ENCODE data around the gene MAPRE2. TPM values are rescaled to one million over a fixed set of nuclear protein-coding genes. Genes with fewer than 3 reads are reported as not detected.

The MAPRE2 gene
- total and polyA plus RNA-seq, 5 donors: 52.8 to 108 (median 89.8) TPM

DNA sequence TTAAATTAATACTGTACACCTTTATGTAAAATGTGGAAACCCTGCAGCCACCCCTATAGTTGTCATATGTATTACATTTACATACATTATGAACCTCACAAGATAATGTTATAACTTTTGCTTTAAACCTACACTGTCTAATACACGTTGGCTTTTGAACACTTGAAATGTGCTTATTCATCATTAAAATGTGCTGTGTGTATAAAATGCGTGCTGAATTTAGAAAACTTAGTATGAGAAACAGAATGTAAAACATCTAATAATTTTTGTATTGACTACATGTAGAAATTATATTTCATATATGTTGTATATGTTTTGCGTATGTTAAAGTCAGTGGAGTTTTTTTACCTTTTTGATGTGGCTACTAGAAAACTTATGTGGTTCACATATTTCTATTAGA lies 68.8 kb downstream of the MAPRE2 start:
- H3K27ac ChIP-seq (ENCODE audit: low read length): no peak overlapping the region
- H3K27me3 ChIP-seq (ENCODE audit: control insufficient read depth, insufficient read depth): no peaks in the 10 kb centered on the region
- no peaks in the 10 kb centered on the region for H3K4me1 ChIP-seq (ENCODE audit: control insufficient read depth, insufficient read depth, low read length)
- no peaks in the 10 kb centered on the region for H3K9me3 ChIP-seq (ENCODE audit: control insufficient read depth, low read length)
- no peak for ATAC-seq
- intact Hi-C loops (cut with DNase I): no loop called here
- no peak overlapping the region for H3K4me3 ChIP-seq (ENCODE audit: low read length)
- WGBS: 86% methylated on average over 3 of the region's 3 CpGs
- DNase-seq: no peak

DNA sequence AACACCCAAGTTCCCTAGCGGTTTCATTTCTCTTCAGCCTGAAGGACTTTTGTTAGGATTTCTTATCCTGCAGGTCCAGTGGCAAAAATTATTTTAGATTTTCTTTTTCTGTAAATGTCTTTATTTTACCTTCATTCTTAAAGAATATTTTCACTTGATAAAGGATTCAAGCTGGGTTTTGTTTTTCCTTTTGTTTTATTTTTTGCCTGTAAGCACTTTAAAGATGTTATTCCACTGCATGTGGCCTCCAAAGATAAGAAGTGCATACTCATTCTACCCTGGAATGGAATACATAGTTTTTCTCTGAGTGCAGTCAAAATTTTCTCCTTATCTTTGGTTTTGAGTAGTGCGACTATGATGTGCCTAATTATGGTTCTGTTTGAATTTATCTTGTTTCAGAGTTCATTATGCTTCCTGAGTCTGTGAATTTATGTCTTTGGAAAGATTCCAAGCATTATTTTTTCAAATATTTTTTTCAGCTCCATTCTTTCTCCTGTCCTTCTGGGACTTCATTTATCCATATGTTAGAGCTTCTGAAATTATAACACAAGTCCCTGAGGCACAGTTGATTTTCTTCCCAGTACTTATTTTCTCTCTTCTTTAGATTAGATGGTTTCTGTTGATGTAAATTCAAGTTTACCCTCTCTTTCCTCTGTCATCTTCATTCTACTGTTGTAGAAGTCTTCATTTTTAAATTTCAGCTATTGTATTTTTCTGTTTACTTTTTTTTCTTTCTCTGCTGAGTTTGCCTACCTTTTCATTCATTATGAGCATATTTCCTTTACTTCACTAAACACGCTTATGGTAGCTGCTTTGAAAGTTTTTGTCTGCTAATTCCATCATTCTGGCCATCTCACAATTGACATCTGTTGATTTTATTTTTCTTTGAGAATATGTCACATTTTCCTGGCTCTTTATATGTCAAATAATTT lies 69.6 kb downstream of the MAPRE2 start:
- intact Hi-C loops (cut with DNase I): no loop called here
- H3K27me3 ChIP-seq (ENCODE audit: control insufficient read depth, insufficient read depth): no peaks in the 10 kb centered on the region
- no peak overlapping the region for H3K4me3 ChIP-seq (ENCODE audit: low read length)
- ATAC-seq: peak in 1 of 2 donors; percentile 50
- H3K4me1 ChIP-seq (ENCODE audit: control insufficient read depth, insufficient read depth, low read length): no peaks in the 10 kb centered on the region
- no peaks in the 10 kb centered on the region for H3K9me3 ChIP-seq (ENCODE audit: control insufficient read depth, low read length)
- 64% methylated on average over 3 of the region's 3 CpGs for WGBS
- DNase-seq: no peak
- H3K27ac ChIP-seq (ENCODE audit: low read length): no peak overlapping the region

DNA sequence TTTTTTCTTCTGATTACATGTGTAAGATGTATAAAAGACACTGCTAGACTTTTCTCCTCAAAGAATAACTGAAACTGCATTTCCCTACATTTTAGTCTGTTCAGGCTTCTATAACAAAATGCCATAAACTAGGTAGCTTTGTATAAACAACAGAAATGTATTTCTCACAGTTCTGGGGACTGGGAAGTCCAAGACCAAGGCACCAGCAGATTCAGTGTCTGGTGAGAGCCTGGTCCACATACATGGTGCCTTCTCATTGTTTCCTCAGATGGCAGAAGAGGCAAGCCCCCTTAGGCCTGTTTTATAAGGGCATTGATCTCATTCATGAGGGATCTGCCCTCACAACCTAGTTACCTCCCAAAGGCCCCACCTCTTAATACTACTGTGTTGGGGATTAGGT lies 71.5 kb downstream of the MAPRE2 start:
- H3K9me3 ChIP-seq (ENCODE audit: control insufficient read depth, low read length): no peaks in the 10 kb centered on the region
- H3K27ac ChIP-seq (ENCODE audit: low read length): no peak overlapping the region
- H3K27me3 ChIP-seq (ENCODE audit: control insufficient read depth, insufficient read depth): no peaks in the 10 kb centered on the region
- ATAC-seq (no peak), DNase-seq (no peak)
- H3K4me3 ChIP-seq (ENCODE audit: low read length): no peak overlapping the region
- H3K4me1 ChIP-seq (ENCODE audit: control insufficient read depth, insufficient read depth, low read length): no peaks in the 10 kb centered on the region
- intact Hi-C loops (cut with DNase I): no loop called here

DNA sequence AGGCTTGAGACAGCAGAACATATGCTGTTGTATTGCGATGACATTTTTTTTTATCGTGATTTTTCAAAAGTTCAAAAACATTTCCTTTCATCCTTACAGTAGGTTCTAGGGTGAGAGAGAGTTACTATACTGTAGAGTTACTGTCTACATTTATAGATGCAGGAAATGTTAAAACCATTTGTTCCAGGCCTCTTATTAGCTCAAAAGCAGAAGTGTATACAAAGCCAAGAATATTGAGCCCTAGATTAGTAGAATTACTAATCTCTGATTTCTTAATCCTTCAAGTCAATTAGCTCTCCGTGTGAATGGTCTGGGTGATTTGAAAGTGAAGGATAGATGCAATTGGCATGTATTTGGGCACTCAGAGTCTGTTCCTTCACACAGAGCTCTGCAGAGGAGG lies 73.1 kb downstream of the MAPRE2 start:
- Histone ChIP-seq H3K27me3 (ENCODE audit: control insufficient read depth, insufficient read depth) (no peaks in the 10 kb centered on the region), H3K4me3 (ENCODE audit: low read length) (no peak overlapping the region), H3K9me3 (ENCODE audit: control insufficient read depth, low read length) (no peaks in the 10 kb centered on the region), H3K4me1 (ENCODE audit: control insufficient read depth, insufficient read depth, low read length) (peaks cover 5% of the 10 kb centered on the region), H3K27ac (ENCODE audit: low read length) (no peak overlapping the region)
- DNase-seq: no peak
- intact Hi-C loops (cut with DNase I): no loop called here
- 85% methylated on average over 3 of the region's 3 CpGs for WGBS
- no peak for ATAC-seq

DNA sequence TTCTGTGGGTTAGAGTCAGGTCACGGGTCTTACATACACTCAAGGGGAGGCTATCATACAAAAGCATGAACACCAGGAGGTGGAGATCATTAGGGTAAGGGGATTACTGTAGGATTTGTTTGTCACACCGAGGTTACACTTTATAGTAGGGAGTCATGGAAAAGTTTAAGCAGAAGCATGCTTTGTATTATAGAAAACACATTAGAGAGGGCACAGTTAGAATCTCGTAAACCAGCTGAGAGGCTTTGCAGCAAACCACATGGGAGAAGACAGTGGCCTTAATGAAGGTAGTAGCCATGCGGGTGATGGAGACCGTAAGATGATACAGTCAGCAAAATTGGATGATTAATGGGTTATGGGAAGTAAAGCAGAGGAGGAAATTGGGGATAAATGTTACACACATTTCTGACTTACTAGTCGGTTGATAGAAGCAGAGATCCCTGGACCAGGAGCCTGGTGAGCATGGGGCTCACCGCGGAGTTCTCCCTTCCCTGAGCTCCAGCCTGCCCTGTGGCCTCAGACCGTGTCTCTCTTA lies 75.6 kb downstream of the MAPRE2 start:
- H3K4me3 ChIP-seq (ENCODE audit: low read length): no peak overlapping the region
- intact Hi-C loops (cut with DNase I): no loop called here
- peaks cover 8% of the 10 kb centered on the region for H3K4me1 ChIP-seq (ENCODE audit: control insufficient read depth, insufficient read depth, low read length)
- no peak for ATAC-seq
- H3K27ac ChIP-seq (ENCODE audit: low read length): peak overlapping the region; percentile 55
- no peak for DNase-seq
- no peaks in the 10 kb centered on the region for H3K27me3 ChIP-seq (ENCODE audit: control insufficient read depth, insufficient read depth)
- no peaks in the 10 kb centered on the region for H3K9me3 ChIP-seq (ENCODE audit: control insufficient read depth, low read length)
- WGBS: 95% methylated on average over 9 of the region's 9 CpGs

DNA sequence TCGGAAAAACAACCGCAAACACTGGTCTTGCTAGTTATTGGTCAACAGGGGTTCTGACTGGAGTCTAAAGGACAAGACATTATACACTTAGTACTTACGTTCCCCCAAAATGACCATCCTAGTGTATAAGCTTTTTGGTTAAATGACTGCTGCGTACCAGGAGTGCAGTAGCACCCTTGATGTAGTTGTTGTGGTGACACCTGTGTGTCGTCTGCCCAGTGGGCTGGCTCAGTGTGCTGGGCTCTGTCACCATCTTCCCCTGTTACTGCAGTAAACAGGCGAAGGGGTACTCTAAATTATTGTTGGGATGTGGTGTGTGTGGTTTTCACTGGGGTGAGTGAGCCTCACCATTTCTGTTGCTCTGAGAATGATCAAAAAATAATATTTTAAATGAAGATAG lies 76.2 kb downstream of the MAPRE2 start:
- WGBS: 87% methylated on average over 6 of the region's 6 CpGs
- Histone ChIP-seq H3K4me1 (ENCODE audit: control insufficient read depth, insufficient read depth, low read length) (peaks cover 8% of the 10 kb centered on the region), H3K27me3 (ENCODE audit: control insufficient read depth, insufficient read depth) (no peaks in the 10 kb centered on the region), H3K9me3 (ENCODE audit: control insufficient read depth, low read length) (no peaks in the 10 kb centered on the region), H3K4me3 (ENCODE audit: low read length) (no peak overlapping the region), H3K27ac (ENCODE audit: low read length) (peak overlapping the region; percentile 55)
- no peak for ATAC-seq
- no peak for DNase-seq
- intact Hi-C loops (cut with DNase I): no loop called here

DNA sequence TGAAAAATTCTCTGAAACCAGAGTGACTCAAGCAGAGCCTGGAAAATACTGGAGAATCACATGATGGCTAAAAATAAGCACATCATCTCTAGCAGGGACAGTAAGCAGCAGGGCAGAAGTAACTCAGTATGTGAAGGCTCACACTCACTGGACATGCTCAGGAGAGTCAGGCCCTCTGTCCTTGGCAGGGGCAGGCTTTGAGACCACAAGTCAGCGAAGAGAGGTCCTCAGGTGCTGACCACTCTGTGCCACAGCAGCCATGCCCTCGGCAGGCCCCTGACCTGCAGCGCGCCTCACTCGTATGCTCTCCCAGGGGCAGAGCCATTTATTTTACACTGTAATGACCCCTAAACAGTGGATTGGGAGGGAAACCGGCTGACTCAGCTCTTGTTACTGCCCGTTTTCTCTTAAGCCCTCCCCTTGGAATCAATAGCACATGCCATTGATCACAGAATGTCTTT lies 76.8 kb downstream of the MAPRE2 start:
- Histone ChIP-seq H3K27me3 (ENCODE audit: control insufficient read depth, insufficient read depth) (no peaks in the 10 kb centered on the region), H3K4me1 (ENCODE audit: control insufficient read depth, insufficient read depth, low read length) (peaks cover 8% of the 10 kb centered on the region), H3K9me3 (ENCODE audit: control insufficient read depth, low read length) (no peaks in the 10 kb centered on the region), H3K27ac (ENCODE audit: low read length) (peak overlapping the region; percentile 61), H3K4me3 (ENCODE audit: low read length) (no peak overlapping the region)
- intact Hi-C loops (cut with DNase I): no loop called here
- DNase-seq: peak in 1 of 3 donors; percentile 53
- WGBS: 50% methylated on average over 7 of the region's 7 CpGs
- ATAC-seq: peak; percentile 83 to 84

DNA sequence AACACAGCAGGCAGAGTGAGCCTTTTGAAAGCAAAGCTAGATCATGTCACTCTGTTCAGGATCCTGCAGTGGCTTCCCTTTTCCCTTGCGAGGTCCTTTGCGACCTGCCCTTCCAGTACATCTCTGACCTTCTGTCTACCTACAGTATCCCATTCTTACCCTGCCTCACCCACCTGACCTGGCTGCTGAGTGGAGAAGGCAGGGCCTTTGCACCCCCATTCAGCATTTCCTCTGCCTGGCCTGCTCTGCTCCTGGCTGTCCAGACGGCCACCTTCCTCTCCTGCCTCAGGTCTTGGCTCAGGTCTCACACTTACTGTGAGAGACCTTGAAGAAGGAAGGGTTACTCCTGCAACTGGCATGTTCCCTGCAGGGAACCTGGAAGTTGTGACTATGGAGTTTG lies 77.4 kb downstream of the MAPRE2 start:
- peaks cover 8% of the 10 kb centered on the region for H3K4me1 ChIP-seq (ENCODE audit: control insufficient read depth, insufficient read depth, low read length)
- 58% methylated on average over 3 of the region's 3 CpGs for WGBS
- intact Hi-C loops (cut with DNase I): no loop called here

DNA sequence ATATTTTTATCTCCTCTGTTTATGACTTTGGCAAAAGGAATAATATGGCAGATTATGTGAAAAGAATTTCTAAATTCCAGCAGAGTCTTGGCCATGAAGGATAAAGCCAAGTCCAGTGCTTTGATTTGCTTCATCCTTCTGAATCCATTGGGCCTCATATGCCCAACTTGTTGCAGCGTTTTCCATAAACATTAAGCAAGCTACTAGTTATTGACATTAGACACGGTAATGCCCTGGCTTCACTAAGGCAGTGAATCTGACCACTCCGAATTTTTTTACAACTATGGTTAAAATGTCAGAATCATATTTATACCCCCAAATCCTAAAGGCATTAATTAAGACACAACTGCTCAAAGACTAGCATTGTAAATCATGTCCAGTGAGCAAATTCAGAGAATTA lies 79.8 kb downstream of the MAPRE2 start:
- ATAC-seq: no peak
- Histone ChIP-seq H3K27me3 (ENCODE audit: control insufficient read depth, insufficient read depth) (no peaks in the 10 kb centered on the region), H3K4me1 (ENCODE audit: control insufficient read depth, insufficient read depth, low read length) (peaks cover 13% of the 10 kb centered on the region), H3K27ac (ENCODE audit: low read length) (no peak overlapping the region), H3K4me3 (ENCODE audit: low read length) (no peak overlapping the region), H3K9me3 (ENCODE audit: control insufficient read depth, low read length) (no peaks in the 10 kb centered on the region)
- WGBS: 79% methylated on average over 3 of the region's 3 CpGs
- intact Hi-C loops (cut with DNase I): loop anchor here in 1 of 4 donors (10.0 kb wide), 1 partner anchor 66 kb away; no protein-coding TSS in a partner anchor
- no peak for DNase-seq

More for the DNA sequence above, 77.4 kb downstream of the MAPRE2 start:
- Histone ChIP-seq H3K27me3 (ENCODE audit: control insufficient read depth, insufficient read depth) (no peaks in the 10 kb centered on the region), H3K4me3 (ENCODE audit: low read length) (no peak overlapping the region), H3K27ac (ENCODE audit: low read length) (peak overlapping the region; percentile 77), H3K9me3 (ENCODE audit: control insufficient read depth, low read length) (no peaks in the 10 kb centered on the region)
- DNase-seq (no peak), ATAC-seq (peak; percentile 7 to 20)

DNA sequence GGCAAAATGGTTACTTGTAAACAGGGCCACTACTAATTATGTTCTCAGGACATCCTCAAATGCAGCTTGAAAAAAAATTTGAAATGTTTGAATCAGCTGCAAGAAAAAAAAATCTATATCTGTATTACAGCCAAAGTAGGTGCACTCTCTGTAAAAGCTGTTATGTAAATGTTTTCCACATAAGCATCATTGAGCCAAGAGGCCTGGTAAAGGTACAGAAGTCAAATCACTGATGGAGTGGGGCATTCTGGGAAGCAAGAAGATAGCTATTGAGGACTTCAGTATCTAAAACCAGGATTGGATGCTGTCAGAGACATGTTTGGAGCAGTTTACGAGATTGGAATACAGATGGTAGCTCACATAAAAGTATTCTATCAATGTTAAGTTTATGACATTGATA lies 80.3 kb downstream of the MAPRE2 start:
- intact Hi-C loops (cut with DNase I): loop anchor here in 1 of 4 donors (10.0 kb wide), 1 partner anchor 67 kb away; no protein-coding TSS in a partner anchor
- 81% methylated on average over 1 of the region's 1 CpG for WGBS
- no peak overlapping the region for H3K27ac ChIP-seq (ENCODE audit: low read length)

DNA sequence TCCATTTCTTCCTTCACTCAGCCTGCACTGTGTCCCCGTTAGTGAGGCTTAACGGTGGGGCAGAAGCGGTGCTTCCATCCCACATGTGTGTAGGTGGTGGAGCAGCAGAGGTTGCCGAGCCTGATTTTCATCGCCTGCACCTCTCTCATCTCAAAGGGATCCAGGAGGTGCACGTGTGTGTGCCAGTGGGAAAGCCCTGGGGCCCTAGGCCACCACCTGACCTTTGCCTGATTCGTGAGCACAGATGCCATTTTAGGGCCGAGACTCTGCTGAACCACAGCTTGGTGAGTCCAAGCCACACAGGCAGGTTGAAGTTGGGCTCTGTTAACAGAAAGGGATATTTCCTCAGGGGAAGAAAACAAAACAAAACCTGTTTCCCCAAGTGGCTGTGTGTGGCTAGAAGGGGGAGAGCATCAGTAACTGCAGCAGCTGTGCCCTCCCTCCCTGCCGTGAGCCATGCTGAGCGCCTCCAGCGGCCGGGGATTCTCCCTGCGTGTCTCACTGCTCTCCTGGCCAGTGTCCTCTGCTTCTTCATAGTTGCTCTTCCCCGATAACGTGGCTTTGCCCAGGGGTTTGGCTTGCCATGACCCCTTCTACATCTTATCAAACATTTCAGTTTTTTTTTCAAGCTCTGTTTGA lies 81.5 kb downstream of the MAPRE2 start:
- peak; percentile 23 to 52 for ATAC-seq
- intact Hi-C loops (cut with DNase I): loop anchor here in 1 of 4 donors (10.0 kb wide), 1 partner anchor 68 kb away; no protein-coding TSS in a partner anchor

More for the DNA sequence above, 80.3 kb downstream of the MAPRE2 start:
- Histone ChIP-seq H3K9me3 (ENCODE audit: control insufficient read depth, low read length) (no peaks in the 10 kb centered on the region), H3K4me3 (ENCODE audit: low read length) (no peak overlapping the region), H3K27me3 (ENCODE audit: control insufficient read depth, insufficient read depth) (no peaks in the 10 kb centered on the region), H3K4me1 (ENCODE audit: control insufficient read depth, insufficient read depth, low read length) (peaks cover 13% of the 10 kb centered on the region)
- no peak for DNase-seq
- no peak for ATAC-seq

More for the DNA sequence above, 81.5 kb downstream of the MAPRE2 start:
- Histone ChIP-seq H3K4me3 (ENCODE audit: low read length) (no peak overlapping the region), H3K27ac (ENCODE audit: low read length) (no peak overlapping the region), H3K9me3 (ENCODE audit: control insufficient read depth, low read length) (no peaks in the 10 kb centered on the region), H3K27me3 (ENCODE audit: control insufficient read depth, insufficient read depth) (no peaks in the 10 kb centered on the region), H3K4me1 (ENCODE audit: control insufficient read depth, insufficient read depth, low read length) (peaks cover 13% of the 10 kb centered on the region)
- peak in 2 of 3 donors; percentile 49 to 67 for DNase-seq
- WGBS: 70% methylated on average over 15 of the region's 15 CpGs

Data from right cardiac atrium (tissue), 5 donors.